Measurements from ENCODE around the gene PTPRA. TPM values are rescaled to one million over a fixed set of nuclear protein-coding genes. Genes with fewer than 3 reads are reported as not detected.
"Not testable (repeated sequence)": the region's sequence is repeated elsewhere in the genome, so short reads cannot be mapped to it uniquely, and the experiment has no call there.

The PTPRA gene
- polyA plus RNA-seq (2011; rRNA removed) (46.2 and 60.9 TPM in 2 replicates), polyA minus RNA-seq (2011; rRNA and poly(A)+ RNA removed) (26.6 and 38.0 TPM in 2 replicates)

GRCh38 chr20:2873010-2873746 lies at the start of gene PTPRA:
Gene PTPRA, plus strand, starts transcription at chr20:2873481. Its CDS starts 90,797 bp downstream, at chr20:2964278.
- TF ChIP-seq CTCF (IDR thresholded peaks at IDR 0.05; ENCODE audit: insufficient read depth, low read depth, low read length), result no peak
- POLR2A ChIA-PET, result interaction anchor here (0.6 kb wide), 1 partner anchor 113 kb away, joined by 3 read pairs; no protein-coding TSS in a partner anchor
- CTCF ChIA-PET, result interaction anchor here (1.0 to 1.7 kb wide), 5 partner anchors 10 to 135 kb away, joined by 3 to 8 read pairs (median 5); no protein-coding TSS in a partner anchor
- no peaks in the 10 kb centered on the region for H3K36me3 ChIP-seq (ENCODE audit: control insufficient read depth, insufficient read depth, low read length)
- peak; percentile 28 for DNase-seq (ENCODE audit: low read depth)
- no peaks in the 10 kb centered on the region for H3K27me3 ChIP-seq (ENCODE audit: control insufficient read depth, insufficient read depth, low read length)
- H3K4me3 ChIP-seq (ENCODE audit: low read depth, low read length), result peak within 1 kb of the TSS; percentile 90

DNA sequence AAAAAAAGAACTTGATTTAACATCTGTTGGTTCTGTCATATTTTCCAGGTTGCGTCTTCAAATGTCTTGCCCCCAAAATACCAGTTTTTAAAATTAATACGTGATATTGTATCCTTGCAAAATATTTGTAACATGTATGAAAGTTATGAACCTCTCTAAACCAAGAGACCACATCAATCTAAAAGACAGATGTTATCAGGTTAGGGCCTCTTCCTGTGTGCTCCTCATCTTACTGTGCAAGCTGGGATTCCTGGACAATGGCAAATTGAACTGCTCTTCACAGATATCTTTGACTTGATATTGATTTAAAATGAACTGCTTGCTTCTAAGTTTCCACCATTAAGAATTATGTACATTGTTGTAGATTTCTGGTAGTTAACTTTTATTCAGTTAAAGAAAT lies 47.5 kb upstream of the PTPRA start:
- Histone ChIP-seq H3K36me3 (ENCODE audit: control insufficient read depth, insufficient read depth, low read length) (no peaks in the 10 kb centered on the region), H3K4me3 (ENCODE audit: low read depth, low read length) (no peak overlapping the region), H3K27me3 (ENCODE audit: control insufficient read depth, insufficient read depth, low read length) (no peaks in the 10 kb centered on the region)
- no peak for DNase-seq (ENCODE audit: low read depth)
- no peak for TF ChIP-seq CTCF (IDR thresholded peaks at IDR 0.05; ENCODE audit: insufficient read depth, low read depth, low read length)
- ChIA-PET CTCF (no interaction called here), POLR2A (no interaction called here)

GRCh38 chr20:2826655-2827054 lies 46.6 kb upstream of the PTPRA start:
- H3K27me3 ChIP-seq (ENCODE audit: control insufficient read depth, insufficient read depth, low read length), result no peaks in the 10 kb centered on the region
- no peak overlapping the region for H3K4me3 ChIP-seq (ENCODE audit: low read depth, low read length)
- H3K36me3 ChIP-seq (ENCODE audit: control insufficient read depth, insufficient read depth, low read length), result no peaks in the 10 kb centered on the region
- POLR2A ChIA-PET, result no interaction called here
- no peak for TF ChIP-seq CTCF (IDR thresholded peaks at IDR 0.05; ENCODE audit: insufficient read depth, low read depth, low read length)
- CTCF ChIA-PET, result interaction anchor here (0.6 kb wide), 1 partner anchor 71 kb away, joined by 3 read pairs; no protein-coding TSS in a partner anchor
- no peak for DNase-seq (ENCODE audit: low read depth)

GRCh38 chr20:2829376-2829775 lies 43.9 kb upstream of the PTPRA start:
- POLR2A ChIA-PET, result no interaction called here
- CTCF ChIA-PET, result interaction anchor here (0.9 kb wide), 1 partner anchor 11 kb away, joined by 3 read pairs; no protein-coding TSS in a partner anchor
- no peak for TF ChIP-seq CTCF (IDR thresholded peaks at IDR 0.05; ENCODE audit: insufficient read depth, low read depth, low read length)
- DNase-seq (ENCODE audit: low read depth), result no peak
- Histone ChIP-seq H3K27me3 (ENCODE audit: control insufficient read depth, insufficient read depth, low read length) (no peaks in the 10 kb centered on the region), H3K4me3 (ENCODE audit: low read depth, low read length) (no peak overlapping the region), H3K36me3 (ENCODE audit: control insufficient read depth, insufficient read depth, low read length) (no peaks in the 10 kb centered on the region)

GRCh38 chr20:2831206-2831605 lies 42.1 kb upstream of the PTPRA start:
- H3K36me3 ChIP-seq (ENCODE audit: control insufficient read depth, insufficient read depth, low read length); H3K27me3 ChIP-seq (ENCODE audit: control insufficient read depth, insufficient read depth, low read length); CTCF ChIA-PET; H3K4me3 ChIP-seq (ENCODE audit: low read depth, low read length); DNase-seq (ENCODE audit: low read depth): not testable (repeated sequence)
- POLR2A ChIA-PET, result interaction anchor here (1.4 kb wide), 1 partner anchor 9 kb away, joined by 3 read pairs; the partner anchor contains the start of genes PCED1A and VPS16
